GM21526 (cell line): ENCODE data around the gene ZNF750.

ENCODE experiments used
- ATAC-seq: cut with Tn5 transposase; IDR thresholded peaks from one replicate; pipeline ENCODE4 v1.9.1; 2021; ENCODE audit warnings: moderate library complexity; ENCODE audit not compliant: unreplicated experiment, low FRiP score

Gene ZNF750

DNA sequence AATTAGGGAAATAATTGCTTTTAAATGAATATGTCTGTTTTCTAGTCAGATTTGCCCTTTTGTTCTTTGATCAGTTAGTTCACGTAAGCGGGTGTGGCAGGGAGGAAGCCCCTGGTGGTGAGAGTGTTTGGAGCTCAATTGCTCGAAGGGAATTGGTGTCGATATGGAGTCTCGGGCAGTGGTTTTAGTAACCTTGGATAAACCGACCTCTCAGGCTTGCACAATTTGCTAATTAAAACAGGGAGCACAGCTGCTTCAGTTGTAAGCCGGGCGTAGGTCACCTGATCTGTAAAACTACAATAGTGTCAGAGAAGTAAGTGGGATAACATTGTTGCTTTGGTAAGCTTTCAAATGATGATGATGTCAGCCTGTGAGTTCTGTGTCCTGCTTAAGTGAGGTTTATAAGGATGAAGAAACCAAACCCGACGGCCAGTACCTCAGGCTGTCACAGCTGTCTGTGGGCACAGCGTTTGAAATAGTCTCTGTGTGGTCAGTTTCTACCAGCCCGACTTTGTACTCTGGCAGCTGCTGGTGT, 2.9 kb downstream of the ZNF750 start:
- no peak for ATAC-seq

- ATAC-seq: no peak
These were observed 3.9 kb downstream of the ZNF750 start for GRCh38 chr17:82835766-82836512.

DNA sequence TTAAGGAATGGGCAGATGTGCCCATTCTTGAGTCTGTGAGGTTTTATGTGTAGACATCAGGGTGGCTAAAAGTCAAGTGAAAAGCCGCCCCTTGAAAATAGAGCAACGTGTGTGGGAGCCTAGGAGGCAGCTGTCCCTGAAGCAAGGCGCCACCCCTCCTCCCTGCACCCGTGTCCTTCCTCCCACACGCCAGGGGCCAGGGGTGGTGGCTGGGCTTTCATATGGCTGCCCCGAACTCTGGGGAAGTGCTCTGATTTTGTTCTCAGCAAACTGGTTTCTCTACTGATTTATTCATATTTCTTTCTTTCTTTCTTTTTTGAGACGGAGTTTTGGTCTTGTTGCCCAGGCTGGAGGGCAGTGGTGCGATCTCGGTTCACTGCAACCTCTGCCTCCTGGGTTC, 4.7 kb downstream of the ZNF750 start:
- no peak for ATAC-seq

- no peak for ATAC-seq
These were observed 6.8 kb downstream of the ZNF750 start for GRCh38 chr17:82832881-82833475.

GRCh38 chr17:82832411-82832810, 7.4 kb downstream of the ZNF750 start:
- no peak for ATAC-seq

DNA sequence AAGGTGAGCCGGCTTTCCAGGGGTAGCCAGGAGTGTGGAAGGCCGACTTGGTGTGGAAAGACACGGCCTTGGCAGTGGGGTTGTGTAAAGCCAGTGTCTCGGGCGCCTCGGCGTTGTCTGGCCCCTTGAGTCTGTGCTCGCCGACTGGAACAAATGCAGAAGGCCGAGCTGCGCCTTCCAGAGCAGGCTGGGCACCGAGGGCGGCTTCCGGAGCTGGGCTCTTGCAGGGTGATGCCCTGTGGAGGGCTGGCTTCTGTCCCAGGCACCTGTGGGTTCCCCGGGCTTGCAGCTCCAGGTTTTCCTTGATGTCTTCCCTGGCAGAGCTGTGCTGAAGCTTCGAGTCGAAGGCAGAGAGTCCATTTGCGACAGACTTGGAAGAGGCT, 8.0 kb downstream of the ZNF750 start:
- no peak for ATAC-seq

DNA sequence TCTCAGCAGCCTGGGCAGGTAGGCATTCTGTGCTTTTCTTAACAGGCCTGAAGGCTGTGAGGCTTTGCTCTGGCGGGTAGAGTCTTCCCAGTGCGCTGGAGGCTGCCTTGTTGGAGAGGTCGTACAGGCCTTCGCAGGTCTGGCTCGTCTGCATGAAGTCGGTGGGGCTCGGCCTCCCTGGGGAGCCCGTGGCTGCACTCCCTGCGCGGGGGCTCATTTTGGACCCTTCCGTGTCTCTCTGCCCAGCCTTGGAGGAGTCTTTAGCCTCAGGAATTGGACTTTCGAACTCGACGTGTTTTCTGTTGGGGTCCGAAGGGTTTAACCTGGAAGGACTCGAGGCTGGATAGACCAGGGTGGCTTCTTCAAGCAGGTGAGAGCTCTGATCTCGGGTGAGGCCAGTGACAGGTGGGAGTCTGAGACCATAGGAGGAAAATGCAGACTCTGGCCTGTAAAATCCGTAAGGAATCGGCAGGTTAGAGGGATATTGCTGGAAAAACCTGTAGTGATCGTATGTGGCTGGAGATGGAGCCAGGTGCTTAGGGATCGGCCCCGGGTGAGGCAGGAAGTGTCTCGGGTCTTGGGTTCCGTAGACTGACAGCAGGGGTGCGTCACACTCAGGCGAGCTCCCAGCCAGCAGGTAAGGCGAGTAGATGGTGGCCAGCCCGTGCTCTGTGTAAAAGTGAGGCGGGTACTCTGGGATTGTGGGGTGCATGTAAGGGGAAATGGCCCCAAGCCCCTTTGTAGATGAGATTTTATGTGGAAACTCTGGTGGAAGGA, 8.6 kb downstream of the ZNF750 start:
- ATAC-seq: no peak

GRCh38 chr17:82830249-82830661, 9.6 kb downstream of the ZNF750 start:
- ATAC-seq: no peak

DNA sequence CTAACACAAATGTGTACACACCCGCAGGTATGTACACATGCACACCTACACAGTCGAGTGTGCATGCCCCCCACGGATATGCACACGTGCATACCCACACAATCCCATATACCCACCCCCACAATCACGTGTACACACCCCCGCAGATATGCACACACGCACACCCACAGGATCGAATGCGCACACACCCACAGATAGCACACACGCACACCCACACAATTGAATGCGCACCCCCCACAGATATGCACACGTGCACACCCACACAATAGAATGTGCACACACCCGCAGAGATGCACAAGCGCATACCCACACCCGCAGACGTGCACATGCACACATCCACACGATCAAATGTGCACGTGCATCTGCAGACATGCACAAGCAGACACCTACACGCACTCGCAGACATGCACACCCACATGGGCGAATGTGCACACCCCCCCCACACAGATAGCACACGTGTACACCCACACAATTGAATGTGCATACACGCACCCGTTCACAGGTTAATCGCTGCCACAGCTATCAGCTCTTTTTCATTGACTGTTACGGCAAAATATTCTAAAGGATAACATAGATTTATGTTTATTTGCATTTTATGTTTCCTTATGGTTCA, 10.8 kb downstream of the ZNF750 start:
- ATAC-seq: no peak

- ATAC-seq: no peak
These were observed 12.9 kb downstream of the ZNF750 start for GRCh38 chr17:82826956-82827355.

DNA sequence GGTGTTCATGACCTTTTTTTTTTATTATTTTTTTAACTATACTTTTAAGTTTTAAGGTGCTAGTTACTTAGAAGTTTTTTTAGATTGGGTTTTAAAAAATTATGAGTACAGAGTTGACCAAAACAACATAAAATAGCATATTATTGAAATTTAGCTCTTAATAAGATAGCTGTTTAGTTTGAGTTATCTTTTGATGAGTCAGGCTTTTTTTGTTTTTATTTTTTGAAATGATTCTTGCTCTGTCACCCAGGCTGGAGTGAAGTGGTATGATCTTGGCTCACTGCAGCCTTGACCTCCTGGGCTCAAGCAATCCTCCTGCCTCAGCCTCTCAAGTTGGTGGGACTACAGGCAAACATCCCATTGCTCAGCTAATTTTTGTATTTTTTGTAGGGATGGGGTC, 13.6 kb downstream of the ZNF750 start:
- no peak for ATAC-seq

GRCh38 chr17:82825540-82826124, 14.2 kb downstream of the ZNF750 start:
- ATAC-seq: no peak

DNA sequence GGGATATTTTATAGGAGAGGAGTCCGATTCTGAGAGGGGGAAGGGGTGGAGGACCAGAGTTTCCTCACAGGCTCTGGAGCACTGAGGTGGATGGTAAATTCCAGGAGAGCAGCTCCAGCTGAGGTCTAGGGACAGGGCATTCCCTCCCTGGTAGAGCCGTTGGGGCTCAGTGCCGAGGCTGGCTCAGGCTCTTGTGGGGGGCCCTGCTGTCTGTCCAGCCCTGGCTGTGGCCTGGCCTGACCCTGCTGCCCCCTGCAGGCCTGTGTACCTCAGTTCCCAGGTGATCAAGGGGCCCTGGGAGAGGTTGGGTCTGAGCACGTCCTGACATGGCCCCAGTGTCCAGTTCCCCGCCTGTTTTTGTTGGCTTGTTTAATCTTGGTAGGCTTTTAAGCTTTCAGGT, 16.8 kb downstream of the ZNF750 start:
- no peak for ATAC-seq

DNA sequence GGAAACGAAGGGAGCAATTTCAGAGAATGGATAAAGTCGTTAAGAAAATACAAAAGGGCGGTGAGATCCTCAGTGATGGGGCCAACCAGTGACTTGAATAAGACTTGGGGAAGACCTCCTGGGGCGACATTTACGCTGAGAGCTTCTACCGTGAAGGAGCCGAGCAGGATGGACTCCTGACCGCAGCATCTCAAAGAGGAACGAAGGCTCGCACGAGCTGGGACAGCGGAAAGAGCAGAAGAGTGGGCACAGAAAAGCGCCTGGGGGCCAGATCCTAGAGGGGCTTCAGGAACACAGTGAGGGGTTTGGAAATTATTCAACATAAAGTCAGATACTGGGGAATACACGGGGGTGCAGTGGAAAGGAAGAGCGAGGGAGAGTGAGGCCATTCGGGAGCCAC, 17.5 kb downstream of the ZNF750 start:
- ATAC-seq: no peak

- ATAC-seq: no peak
These were observed 18.3 kb downstream of the ZNF750 start for GRCh38 chr17:82821554-82821953.

GRCh38 chr17:82820278-82821251, 19.3 kb downstream of the ZNF750 start:
- no peak for ATAC-seq

GRCh38 chr17:82817947-82818346, 21.9 kb downstream of the ZNF750 start:
- ATAC-seq: no peak

- ATAC-seq: no peak
These were observed 23.5 kb downstream of the ZNF750 start for GRCh38 chr17:82816358-82816757.

DNA sequence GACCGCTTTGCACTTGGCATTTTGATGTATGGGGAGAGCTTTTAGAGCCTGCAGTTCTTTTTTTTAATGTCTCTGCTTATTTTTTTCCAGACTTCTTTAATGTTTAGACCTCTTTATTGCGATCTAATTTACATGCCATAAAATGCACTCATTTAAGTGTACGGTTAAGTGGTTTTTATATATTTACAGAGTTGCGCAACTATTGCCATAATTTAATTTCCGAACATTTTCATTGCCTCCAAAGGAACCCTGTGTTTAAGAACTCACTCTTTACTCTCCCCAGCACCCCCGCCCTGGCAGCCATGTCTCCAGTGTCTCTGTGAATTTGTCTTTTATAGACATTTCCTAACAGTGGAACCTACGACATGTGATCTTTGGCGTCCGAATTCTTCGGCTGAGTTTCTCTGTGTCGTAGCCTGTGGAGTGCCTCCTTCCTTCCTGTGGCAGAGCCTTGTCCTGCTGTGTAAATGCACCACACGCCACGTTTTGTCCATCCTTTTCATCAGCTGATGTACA, 24.0 kb downstream of the ZNF750 start:
- no peak for ATAC-seq
